Liver (tissue), 9 donors: ENCODE results near the gene TBL1XR1. TPM values are rescaled to one million over a fixed set of nuclear protein-coding genes. Genes with fewer than 3 reads are reported as not detected.

ENCODE experiments used
- DNase-seq: peaks from one replicate; pipeline ENCODE4 v3.0.0-alpha.2; 2017; ENCODE audit warnings: low spot score
- H3K27ac ChIP-seq, 2 donors: one replicate each; pipeline ENCODE4 v1.7.0; 2013; ENCODE audit warnings: inconsistent platforms in 2 of 2, low read length in 2 of 2, control low read depth in 1 of 2, low read depth in 1 of 2, mild to moderate bottlenecking in 1 of 2
- H3K27me3 ChIP-seq, 4 donors: one replicate each; pipeline versions ENCODE4 v1.6.1 to v1.7.0; 2013; ENCODE audit warnings: low read length in 3 of 4, inconsistent platforms in 1 of 4, mild to moderate bottlenecking in 1 of 4, moderate library complexity in 1 of 4; ENCODE audit not compliant: control insufficient read depth in 4 of 4, insufficient read depth in 4 of 4
- H3K36me3 ChIP-seq, 4 donors: one replicate each; pipeline versions ENCODE4 v1.6.1 to v1.7.0; 2013; ENCODE audit warnings: low read length in 3 of 4, mild to moderate bottlenecking in 3 of 4, low read depth in 1 of 4, moderate library complexity in 1 of 4; ENCODE audit not compliant: control insufficient read depth in 4 of 4, insufficient read depth in 3 of 4
- H3K4me1 ChIP-seq, 4 donors: one replicate each; pipeline versions ENCODE4 v1.6.1 to v1.7.0; 2013; ENCODE audit warnings: low read length in 3 of 4, mild to moderate bottlenecking in 3 of 4, moderate library complexity in 1 of 4; ENCODE audit not compliant: control insufficient read depth in 4 of 4, insufficient read depth in 4 of 4
- H3K4me3 ChIP-seq, 3 donors: one replicate each; pipeline versions ENCODE4 v1.6.1 to v1.7.0; 2013; ENCODE audit warnings: low read length in 3 of 3, control low read depth in 1 of 3, low read depth in 1 of 3, mild to moderate bottlenecking in 1 of 3
- H3K9ac ChIP-seq, 2 donors: one replicate each; pipeline ENCODE4 v1.7.0; 2013; ENCODE audit warnings: low read length in 2 of 2, mild to moderate bottlenecking in 2 of 2, moderate library complexity in 2 of 2, control low read depth in 1 of 2, low read depth in 1 of 2
- H3K9me3 ChIP-seq, 4 donors: one replicate each; pipeline versions ENCODE4 v1.6.1 to v1.7.0; 2013; ENCODE audit warnings: low read length in 3 of 4; ENCODE audit not compliant: control insufficient read depth in 4 of 4
- ATF3 ChIP-seq: IDR thresholded peaks from 2 replicates; pipeline ENCODE4 v1.6.1; 2016; ENCODE audit warnings: antibody characterized with exemption
- CTCF ChIP-seq: fragments of 150-350 bp; IDR thresholded peaks from 2 replicates; pipeline ENCODE4 v1.5.1; 2017; ENCODE audit warnings: improper control_type of control experiment, low read depth, low read length; ENCODE audit not compliant: missing input control
- EGR1 ChIP-seq, 2 donors: IDR thresholded peaks; 2 replicates each; pipeline ENCODE4 v1.6.1; 2016 to 2018; ENCODE audit warnings: antibody characterized with exemption in 2 of 2, low read depth in 2 of 2
- FOXA1 ChIP-seq: IDR thresholded peaks from 2 replicates; pipeline ENCODE4 v1.6.1; 2016; ENCODE audit warnings: antibody characterized with exemption
- GABPA ChIP-seq, 2 donors: IDR thresholded peaks in 1 of 2; conservative IDR thresholded peaks in 1 of 2; 2 replicates each; pipeline ENCODE4 v1.6.1; 2016; ENCODE audit warnings: antibody characterized with exemption in 2 of 2, mild to moderate bottlenecking in 1 of 2, moderate library complexity in 1 of 2
- HNF4A ChIP-seq, 2 donors: conservative IDR thresholded peaks; 2 replicates each; pipeline ENCODE4 v1.6.1; 2016; ENCODE audit warnings: antibody characterized with exemption in 2 of 2, mild to moderate bottlenecking in 2 of 2
- HNF4G ChIP-seq: IDR thresholded peaks from 2 replicates; pipeline ENCODE4 v1.6.1; 2016; ENCODE audit warnings: antibody characterized with exemption
- JUND ChIP-seq, 2 donors: IDR thresholded peaks; 2 replicates each; pipeline ENCODE4 v1.6.1; 2016; ENCODE audit warnings: antibody characterized with exemption in 2 of 2
- MAX ChIP-seq: IDR thresholded peaks from 2 replicates; pipeline ENCODE4 v1.6.1; 2016; ENCODE audit warnings: antibody characterized with exemption
- NR2F2 ChIP-seq: IDR thresholded peaks from 2 replicates; pipeline ENCODE4 v1.6.1; 2016; ENCODE audit warnings: antibody characterized with exemption
- RAD21 ChIP-seq, 2 donors: IDR thresholded peaks; 2 replicates each; pipeline ENCODE4 v1.6.1; 2016; ENCODE audit warnings: antibody characterized with exemption in 2 of 2, mild to moderate bottlenecking in 2 of 2
- REST ChIP-seq: IDR thresholded peaks from 2 replicates; pipeline ENCODE4 v1.6.1; 2016; ENCODE audit warnings: antibody characterized with exemption, mild to moderate bottlenecking
- RXRA ChIP-seq, 2 donors: IDR thresholded peaks; 2 replicates each; pipeline ENCODE4 v1.6.1; 2017 to 2018; ENCODE audit warnings: antibody characterized with exemption in 2 of 2, mild to moderate bottlenecking in 1 of 2
- SP1 ChIP-seq: IDR thresholded peaks from 2 replicates; pipeline ENCODE4 v1.6.1; 2018; ENCODE audit warnings: antibody characterized with exemption, mild to moderate bottlenecking
- TAF1 ChIP-seq: conservative IDR thresholded peaks from 2 replicates; pipeline ENCODE4 v1.6.1; 2016; ENCODE audit warnings: antibody characterized with exemption, mild to moderate bottlenecking
- YY1 ChIP-seq: IDR thresholded peaks from 2 replicates; pipeline ENCODE4 v1.6.1; 2016; ENCODE audit warnings: antibody characterized with exemption, mild to moderate bottlenecking
- ZBTB33 ChIP-seq: IDR thresholded peaks from 2 replicates; pipeline ENCODE4 v1.6.1; 2016; ENCODE audit warnings: antibody characterized with exemption
- WGBS: extraction: QIAGEN DNeasy Blood & Tissue Kit; methylation state at CpG from one replicate; pipeline ENCODE4 v1.1.7; 2013; 5-methylcytosine and 5-hydroxymethylcytosine counted together
- polyA plus RNA-seq, 2 donors: library from polyadenylated mRNA; stranded (reverse) in 1 of 2; unstranded in 1 of 2; fragments of 200-250 nt in 1 of 2; fragments of >200 nt in 1 of 2; fragmentation: Nextera tagmentation in 1 of 2; extraction: Ambion mirVana in 1 of 2; gene quantifications; one replicate each; pipeline versions ENCODE4 v1.2.1 to v1.2.3, GENCODE V29; 2013 to 2015
- total RNA-seq, 2 donors: library from RNA; depleted of rRNA; stranded (reverse); fragments of >200 nt; gene quantifications; one replicate each; pipeline ENCODE4 v1.2.3, GENCODE V29; 2014
- donor health status: healthy.
- donor health status: healthy.
- donor health status: healthy.
- donor health status: healthy.
- donor health status: healthy.

The TBL1XR1 gene
- total and polyA plus RNA-seq, 4 donors, result 10.3 to 65.9 (median 33.2) TPM

- Histone ChIP-seq H3K36me3 (no peaks in the 10 kb centered on the region), H3K27me3 (no peaks in the 10 kb centered on the region), H3K27ac (no peak overlapping the region), H3K9me3 (no peaks in the 10 kb centered on the region), H3K9ac (no peak overlapping the region), H3K4me1 (peaks cover 0 to 3% (median 0%) of the 10 kb centered on the region in 4 donors), H3K4me3 (no peak overlapping the region)
- TF ChIP-seq ZBTB33, result no peak
- TF ChIP-seq SP1, result no peak
- TF ChIP-seq EGR1 (IDR thresholded peaks at IDR 0.05; ENCODE audit: low read depth in 2 of 2), result no peak
- TF ChIP-seq MAX, result no peak
- TF ChIP-seq CTCF, result no peak
- no peak for TF ChIP-seq ATF3
- no peak for TF ChIP-seq RAD21 (IDR thresholded peaks at IDR 0.05)
- TF ChIP-seq RXRA (IDR thresholded peaks at IDR 0.05), result no peak
- TF ChIP-seq NR2F2, result no peak
- no peak for TF ChIP-seq HNF4G
- no peak for TF ChIP-seq JUND (IDR thresholded peaks at IDR 0.05)
- WGBS, result 93% methylated on average over 3 of the region's 3 CpGs
- no peak for DNase-seq
Observed at GRCh38 chr3:177244606-177245005, 47.3 kb upstream of the TBL1XR1 start.

- DNase-seq, result no peak
- no peaks in the 10 kb centered on the region for H3K4me1 ChIP-seq
- WGBS, result 77% methylated on average over 2 of the region's 2 CpGs
- H3K9me3 ChIP-seq, result no peaks in the 10 kb centered on the region
- no peak overlapping the region for H3K27ac ChIP-seq
- no peaks in the 10 kb centered on the region for H3K27me3 ChIP-seq
- no peak for TF ChIP-seq NR2F2
- no peak for TF ChIP-seq CTCF
- no peak for TF ChIP-seq HNF4A (conservative IDR thresholded peaks at IDR 0.05)
- TF ChIP-seq EGR1 (IDR thresholded peaks at IDR 0.05; ENCODE audit: low read depth in 2 of 2), result no peak
- no peak for TF ChIP-seq FOXA1
- no peak for TF ChIP-seq MAX
- TF ChIP-seq RXRA (IDR thresholded peaks at IDR 0.05), result no peak
- TF ChIP-seq GABPA (IDR thresholded peaks at IDR 0.05 in 1 of 2, conservative IDR thresholded peaks at IDR 0.05 in 1 of 2), result no peak
- no peak for TF ChIP-seq ZBTB33
- TF ChIP-seq REST, result no peak
- no peak for TF ChIP-seq JUND (IDR thresholded peaks at IDR 0.05)
- TF ChIP-seq RAD21 (IDR thresholded peaks at IDR 0.05), result no peak
- no peak for TF ChIP-seq YY1
- TF ChIP-seq TAF1, result no peak
- H3K9ac ChIP-seq, result no peak overlapping the region
- H3K36me3 ChIP-seq, result no peaks in the 10 kb centered on the region
- no peak overlapping the region for H3K4me3 ChIP-seq
Observed at GRCh38 chr3:177238686-177239216, 41.5 kb upstream of the TBL1XR1 start.
